ENCODE results near the gene SMG6. TPM values are rescaled to one million over a fixed set of nuclear protein-coding genes. Genes with fewer than 3 reads are reported as not detected.

The SMG6 gene
- total RNA-seq, 6 experiments from 2014 or later: 7.4 to 10.4 (median 8.9) TPM

GRCh38 chr17:2239882-2240430 lies 63.6 kb downstream of the SMG6 start:
- TF ChIP-seq, protein P1, sequence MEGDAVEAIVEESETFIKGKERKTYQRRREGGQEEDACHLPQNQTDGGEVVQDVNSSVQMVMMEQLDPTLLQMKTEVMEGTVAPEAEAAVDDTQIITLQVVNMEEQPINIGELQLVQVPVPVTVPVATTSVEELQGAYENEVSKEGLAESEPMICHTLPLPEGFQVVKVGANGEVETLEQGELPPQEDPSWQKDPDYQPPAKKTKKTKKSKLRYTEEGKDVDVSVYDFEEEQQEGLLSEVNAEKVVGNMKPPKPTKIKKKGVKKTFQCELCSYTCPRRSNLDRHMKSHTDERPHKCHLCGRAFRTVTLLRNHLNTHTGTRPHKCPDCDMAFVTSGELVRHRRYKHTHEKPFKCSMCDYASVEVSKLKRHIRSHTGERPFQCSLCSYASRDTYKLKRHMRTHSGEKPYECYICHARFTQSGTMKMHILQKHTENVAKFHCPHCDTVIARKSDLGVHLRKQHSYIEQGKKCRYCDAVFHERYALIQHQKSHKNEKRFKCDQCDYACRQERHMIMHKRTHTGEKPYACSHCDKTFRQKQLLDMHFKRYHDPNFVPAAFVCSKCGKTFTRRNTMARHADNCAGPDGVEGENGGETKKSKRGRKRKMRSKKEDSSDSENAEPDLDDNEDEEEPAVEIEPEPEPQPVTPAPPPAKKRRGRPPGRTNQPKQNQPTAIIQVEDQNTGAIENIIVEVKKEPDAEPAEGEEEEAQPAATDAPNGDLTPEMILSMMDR (IDR thresholded peaks at IDR 0.05): no peak
- no peak for TF ChIP-seq POLR2A (IDR thresholded peaks at IDR 0.05)
- Histone ChIP-seq H3K4me1 (peaks cover 0 to 13% (median 1%) of the 10 kb centered on the region in 4 donors), H3K36me3 (peaks cover 0 to 11% (median 0%) of the 10 kb centered on the region in 4 donors), H3K27me3 (no peaks in the 10 kb centered on the region), H3K27ac (no peak overlapping the region), H3K9me3 (no peaks in the 10 kb centered on the region), H3K4me3 (no peak overlapping the region)
- no peak for ATAC-seq
- intact Hi-C loops (cut with DNase I): loop anchor here (5.0 to 10.0 kb wide), 3 partner anchors 135 to 185 kb away; partner anchors contain the start of gene HIC1 (in 2 of the 2)
- WGBS (ENCODE audit: insufficient coverage, low coverage, low lambda C conversion rate, missing lambda C conversion rate): 100% methylated on average over 3 of the region's 10 CpGs
- no peak for DNase-seq

DNA sequence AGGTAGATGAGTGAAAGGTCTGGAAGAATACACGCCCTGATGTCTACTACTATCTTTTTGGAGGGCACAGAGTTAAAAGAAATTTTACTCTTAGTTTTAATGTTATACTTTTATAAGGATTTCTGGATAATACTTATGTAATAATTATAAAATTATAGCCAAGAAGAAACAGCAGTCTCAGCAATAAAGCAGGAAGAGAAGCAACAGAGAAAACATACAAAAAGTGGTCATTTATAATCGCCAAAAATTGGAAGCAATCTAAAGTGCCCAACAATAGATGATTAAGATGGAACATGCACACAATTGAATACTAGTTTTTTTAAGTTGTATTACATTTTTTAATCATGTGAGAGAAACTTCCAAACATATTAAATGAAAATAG lies 64.4 kb downstream of the SMG6 start:
- Histone ChIP-seq H3K4me3 (no peak overlapping the region), H3K9me3 (no peaks in the 10 kb centered on the region), H3K4me1 (peaks cover 0 to 7% (median 0%) of the 10 kb centered on the region in 4 donors), H3K27me3 (no peaks in the 10 kb centered on the region), H3K36me3 (peaks cover 0 to 11% (median 0%) of the 10 kb centered on the region in 4 donors), H3K27ac (peak overlapping the region in 1 of 3 donors; percentile 61)
- ATAC-seq: no peak
- DNase-seq: no peak
- TF ChIP-seq, protein P1 (IDR thresholded peaks at IDR 0.05): no peak
- no peak for TF ChIP-seq POLR2A (IDR thresholded peaks at IDR 0.05)
- 60% methylated on average over 2 of the region's 2 CpGs for WGBS (ENCODE audit: insufficient coverage, low coverage, low lambda C conversion rate, missing lambda C conversion rate)
- intact Hi-C loops (cut with DNase I): loop anchor here in 1 of 2 donors (10.0 kb wide), 1 partner anchor 134 kb away; no protein-coding TSS in a partner anchor

DNA sequence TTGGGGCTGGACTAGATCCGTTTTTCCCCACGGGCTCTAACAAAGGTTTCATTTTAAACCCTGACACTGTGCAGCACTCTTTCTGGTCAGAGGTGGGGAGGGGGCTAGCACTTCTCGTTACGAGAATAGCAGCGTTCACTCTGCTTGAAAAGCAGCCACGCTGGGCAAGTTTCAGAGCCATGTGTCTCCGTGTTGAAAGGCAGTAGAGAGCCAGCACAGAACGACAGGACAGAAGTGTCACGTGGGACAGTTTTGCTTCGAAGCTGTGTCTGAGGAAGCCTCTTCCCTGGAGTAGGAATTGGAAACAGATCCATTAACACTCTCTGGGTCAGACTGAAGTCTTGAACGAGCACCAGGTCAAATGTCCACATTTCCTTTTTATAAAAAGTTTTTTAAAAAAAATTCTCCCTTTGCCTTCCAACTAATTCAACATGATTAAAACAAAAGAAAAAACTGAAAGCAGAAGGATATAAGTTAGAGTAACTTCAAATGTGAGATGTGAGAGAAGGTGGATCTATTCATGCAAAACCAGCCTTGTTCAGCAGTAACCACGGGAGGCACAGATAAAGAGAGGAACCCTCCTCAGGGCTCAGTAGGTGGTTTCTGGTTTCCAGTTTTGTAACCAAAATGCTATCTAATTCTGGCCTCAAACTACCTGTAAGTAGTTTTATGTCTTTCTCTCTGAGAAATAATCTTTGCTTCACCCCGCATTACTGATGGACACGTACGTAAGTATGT lies 65.0 kb downstream of the SMG6 start:
- no peak for TF ChIP-seq POLR2A (IDR thresholded peaks at IDR 0.05)
- TF ChIP-seq, protein P1 (IDR thresholded peaks at IDR 0.05): no peak
- no peak overlapping the region for H3K4me3 ChIP-seq
- peak overlapping the region in 1 of 3 donors; percentile 61 for H3K27ac ChIP-seq
- no peaks in the 10 kb centered on the region for H3K27me3 ChIP-seq
- intact Hi-C loops (cut with DNase I): loop anchor here in 1 of 2 donors (10.0 kb wide), 1 partner anchor 134 kb away; no protein-coding TSS in a partner anchor
- H3K4me1 ChIP-seq: peaks cover 0 to 7% (median 0%) of the 10 kb centered on the region in 4 donors
- H3K9me3 ChIP-seq: no peaks in the 10 kb centered on the region
- DNase-seq: no peak
- H3K36me3 ChIP-seq: peaks cover 0 to 9% (median 0%) of the 10 kb centered on the region in 4 donors
- WGBS (ENCODE audit: insufficient coverage, low coverage, low lambda C conversion rate, missing lambda C conversion rate): 52% methylated on average over 7 of the region's 15 CpGs
- ATAC-seq: peak; percentile 40 to 59 (median 45)

DNA sequence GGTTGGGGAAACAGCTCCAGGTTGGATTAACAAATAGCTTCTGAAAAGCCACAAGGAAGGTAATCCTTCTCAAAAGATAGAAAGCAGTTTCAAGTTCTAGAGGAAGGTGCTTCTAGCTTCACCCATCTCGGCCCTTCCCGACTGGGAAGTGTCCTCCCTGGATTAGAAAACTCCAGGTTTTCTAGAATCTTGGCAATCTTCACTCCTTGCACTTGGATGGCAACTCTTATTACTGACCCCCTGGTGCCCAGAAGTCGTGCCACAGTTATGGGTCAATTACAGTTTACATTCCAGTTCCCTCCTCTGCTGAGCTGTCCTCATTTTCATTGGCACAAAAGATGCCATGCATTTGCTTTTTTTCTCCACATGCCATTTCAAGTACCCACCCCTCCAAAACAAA lies 65.6 kb downstream of the SMG6 start:
- TF ChIP-seq POLR2A (IDR thresholded peaks at IDR 0.05): no peak
- TF ChIP-seq, protein P1 (IDR thresholded peaks at IDR 0.05): no peak
- H3K4me3 ChIP-seq: no peak overlapping the region
- DNase-seq (no peak), ATAC-seq (no peak)
- H3K36me3 ChIP-seq: peaks cover 0 to 4% (median 0%) of the 10 kb centered on the region in 4 donors
- intact Hi-C loops (cut with DNase I): loop anchor here in 1 of 2 donors (10.0 kb wide), 1 partner anchor 133 kb away; no protein-coding TSS in a partner anchor
- peak overlapping the region in 1 of 3 donors; percentile 61 for H3K27ac ChIP-seq
- H3K9me3 ChIP-seq: no peaks in the 10 kb centered on the region
- H3K27me3 ChIP-seq: no peaks in the 10 kb centered on the region
- H3K4me1 ChIP-seq: peaks cover 0 to 7% (median 0%) of the 10 kb centered on the region in 4 donors
- 50% methylated on average over 2 of the region's 3 CpGs for WGBS (ENCODE audit: insufficient coverage, low coverage, low lambda C conversion rate, missing lambda C conversion rate)
